Measurements from ENCODE around the gene C1orf35. TPM values are rescaled to one million over a fixed set of nuclear protein-coding genes. Genes with fewer than 3 reads are reported as not detected.

C1orf35 gene
- total and polyA plus RNA-seq, 9 of the 15 experiments (the other 6 are each of a cell fraction or from before 2014, with no cell fraction given), result 3.2 to 48.7 (median 12.5) TPM

DNA sequence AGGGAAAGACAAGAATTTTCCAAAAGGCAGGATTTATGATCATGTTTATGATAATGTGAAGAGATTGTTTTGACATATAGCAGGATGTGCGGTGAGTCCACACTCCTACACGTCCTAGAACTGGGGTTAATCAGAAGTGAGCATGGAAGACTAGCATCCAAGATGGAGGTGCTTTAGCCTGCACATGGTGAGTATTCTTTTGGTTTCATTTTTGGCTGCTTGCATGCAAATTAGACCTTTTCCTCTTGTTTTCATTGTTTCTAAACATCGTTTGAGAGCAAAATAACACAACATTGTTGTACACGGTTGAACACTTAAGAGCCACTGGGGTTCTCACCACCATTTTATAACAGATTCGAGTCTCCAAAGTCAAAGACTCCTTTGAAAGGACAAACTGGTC, 22.1 kb upstream of the C1orf35 start (continued):
- TF ChIP-seq GATAD2B (IDR thresholded peaks at IDR 0.05; ENCODE audit: borderline replicate concordance) (no peak), NR2C1 (IDR thresholded peaks at IDR 0.05) (no peak), NR2C1 (tag; IDR thresholded peaks at IDR 0.05) (0 out of 2 replicates have a peak, but pooled peaks have one; percentile 54), CBX1 (IDR thresholded peaks at IDR 0.05; ENCODE audit: low read depth) (no peak), ZSCAN29 (IDR thresholded peaks at IDR 0.05) (no peak), FOXK2 (conservative IDR thresholded peaks at IDR 0.05 in 1 of 2, IDR thresholded peaks at IDR 0.05 in 1 of 2; ENCODE audit: low read depth in 2 of 2) (no peak), SRSF3 (IDR thresholded peaks at IDR 0.05; ENCODE audit: insufficient read depth, low read length) (no peak), ZNF766 (CRISPR knock-in tag; conservative IDR thresholded peaks at IDR 0.05) (peak; percentile 66; the same call in 1 of the 2 replicates), PHTF2 (CRISPR knock-in tag; IDR thresholded peaks at IDR 0.05) (no peak), XRCC4 (IDR thresholded peaks at IDR 0.05; ENCODE audit: extremely low read depth, insufficient read depth, insufficient read length) (no peak), NCOR1 (IDR thresholded peaks at IDR 0.05) (no peak), SNRNP70 (optimal IDR thresholded peaks at IDR 0.05; ENCODE audit: low read depth, low read length) (no peak), NCOA6 (IDR thresholded peaks at IDR 0.05) (no peak), CAMTA2 (CRISPR knock-in tag; conservative IDR thresholded peaks at IDR 0.05) (no peak), PTTG1 (tag; IDR thresholded peaks at IDR 0.05; ENCODE audit: low read depth) (peak; percentile 88)
- TF ChIP-seq, protein P1, sequence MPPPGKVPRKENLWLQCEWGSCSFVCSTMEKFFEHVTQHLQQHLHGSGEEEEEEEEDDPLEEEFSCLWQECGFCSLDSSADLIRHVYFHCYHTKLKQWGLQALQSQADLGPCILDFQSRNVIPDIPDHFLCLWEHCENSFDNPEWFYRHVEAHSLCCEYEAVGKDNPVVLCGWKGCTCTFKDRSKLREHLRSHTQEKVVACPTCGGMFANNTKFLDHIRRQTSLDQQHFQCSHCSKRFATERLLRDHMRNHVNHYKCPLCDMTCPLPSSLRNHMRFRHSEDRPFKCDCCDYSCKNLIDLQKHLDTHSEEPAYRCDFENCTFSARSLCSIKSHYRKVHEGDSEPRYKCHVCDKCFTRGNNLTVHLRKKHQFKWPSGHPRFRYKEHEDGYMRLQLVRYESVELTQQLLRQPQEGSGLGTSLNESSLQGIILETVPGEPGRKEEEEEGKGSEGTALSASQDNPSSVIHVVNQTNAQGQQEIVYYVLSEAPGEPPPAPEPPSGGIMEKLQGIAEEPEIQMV (tag; conservative IDR thresholded peaks at IDR 0.05; ENCODE audit: low read depth), result 0 out of 2 replicates have a peak, but pooled peaks have one; percentile 43
- TF ChIP-seq, protein P2, sequence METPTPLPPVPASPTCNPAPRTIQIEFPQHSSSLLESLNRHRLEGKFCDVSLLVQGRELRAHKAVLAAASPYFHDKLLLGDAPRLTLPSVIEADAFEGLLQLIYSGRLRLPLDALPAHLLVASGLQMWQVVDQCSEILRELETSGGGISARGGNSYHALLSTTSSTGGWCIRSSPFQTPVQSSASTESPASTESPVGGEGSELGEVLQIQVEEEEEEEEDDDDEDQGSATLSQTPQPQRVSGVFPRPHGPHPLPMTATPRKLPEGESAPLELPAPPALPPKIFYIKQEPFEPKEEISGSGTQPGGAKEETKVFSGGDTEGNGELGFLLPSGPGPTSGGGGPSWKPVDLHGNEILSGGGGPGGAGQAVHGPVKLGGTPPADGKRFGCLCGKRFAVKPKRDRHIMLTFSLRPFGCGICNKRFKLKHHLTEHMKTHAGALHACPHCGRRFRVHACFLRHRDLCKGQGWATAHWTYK (CRISPR knock-in tag; IDR thresholded peaks at IDR 0.05), result peak; percentile 62; the same call in 1 of the 2 replicates
- TF ChIP-seq, protein P3, sequence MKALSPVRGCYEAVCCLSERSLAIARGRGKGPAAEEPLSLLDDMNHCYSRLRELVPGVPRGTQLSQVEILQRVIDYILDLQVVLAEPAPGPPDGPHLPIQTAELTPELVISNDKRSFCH (CRISPR knock-in tag; IDR thresholded peaks at IDR 0.05), result no peak
- TF ChIP-seq, protein P3 (tag; IDR thresholded peaks at IDR 0.05), result peak; percentile 62; the same call in 1 of the 2 replicates
- TF ChIP-seq, protein P4, sequence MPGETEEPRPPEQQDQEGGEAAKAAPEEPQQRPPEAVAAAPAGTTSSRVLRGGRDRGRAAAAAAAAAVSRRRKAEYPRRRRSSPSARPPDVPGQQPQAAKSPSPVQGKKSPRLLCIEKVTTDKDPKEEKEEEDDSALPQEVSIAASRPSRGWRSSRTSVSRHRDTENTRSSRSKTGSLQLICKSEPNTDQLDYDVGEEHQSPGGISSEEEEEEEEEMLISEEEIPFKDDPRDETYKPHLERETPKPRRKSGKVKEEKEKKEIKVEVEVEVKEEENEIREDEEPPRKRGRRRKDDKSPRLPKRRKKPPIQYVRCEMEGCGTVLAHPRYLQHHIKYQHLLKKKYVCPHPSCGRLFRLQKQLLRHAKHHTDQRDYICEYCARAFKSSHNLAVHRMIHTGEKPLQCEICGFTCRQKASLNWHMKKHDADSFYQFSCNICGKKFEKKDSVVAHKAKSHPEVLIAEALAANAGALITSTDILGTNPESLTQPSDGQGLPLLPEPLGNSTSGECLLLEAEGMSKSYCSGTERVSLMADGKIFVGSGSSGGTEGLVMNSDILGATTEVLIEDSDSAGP (CRISPR knock-in tag; IDR thresholded peaks at IDR 0.05), result no peak
- TF ChIP-seq, protein P5, sequence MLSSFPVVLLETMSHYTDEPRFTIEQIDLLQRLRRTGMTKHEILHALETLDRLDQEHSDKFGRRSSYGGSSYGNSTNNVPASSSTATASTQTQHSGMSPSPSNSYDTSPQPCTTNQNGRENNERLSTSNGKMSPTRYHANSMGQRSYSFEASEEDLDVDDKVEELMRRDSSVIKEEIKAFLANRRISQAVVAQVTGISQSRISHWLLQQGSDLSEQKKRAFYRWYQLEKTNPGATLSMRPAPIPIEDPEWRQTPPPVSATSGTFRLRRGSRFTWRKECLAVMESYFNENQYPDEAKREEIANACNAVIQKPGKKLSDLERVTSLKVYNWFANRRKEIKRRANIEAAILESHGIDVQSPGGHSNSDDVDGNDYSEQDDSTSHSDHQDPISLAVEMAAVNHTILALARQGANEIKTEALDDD (IDR thresholded peaks at IDR 0.05), result no peak
- TF ChIP-seq, protein P6, sequence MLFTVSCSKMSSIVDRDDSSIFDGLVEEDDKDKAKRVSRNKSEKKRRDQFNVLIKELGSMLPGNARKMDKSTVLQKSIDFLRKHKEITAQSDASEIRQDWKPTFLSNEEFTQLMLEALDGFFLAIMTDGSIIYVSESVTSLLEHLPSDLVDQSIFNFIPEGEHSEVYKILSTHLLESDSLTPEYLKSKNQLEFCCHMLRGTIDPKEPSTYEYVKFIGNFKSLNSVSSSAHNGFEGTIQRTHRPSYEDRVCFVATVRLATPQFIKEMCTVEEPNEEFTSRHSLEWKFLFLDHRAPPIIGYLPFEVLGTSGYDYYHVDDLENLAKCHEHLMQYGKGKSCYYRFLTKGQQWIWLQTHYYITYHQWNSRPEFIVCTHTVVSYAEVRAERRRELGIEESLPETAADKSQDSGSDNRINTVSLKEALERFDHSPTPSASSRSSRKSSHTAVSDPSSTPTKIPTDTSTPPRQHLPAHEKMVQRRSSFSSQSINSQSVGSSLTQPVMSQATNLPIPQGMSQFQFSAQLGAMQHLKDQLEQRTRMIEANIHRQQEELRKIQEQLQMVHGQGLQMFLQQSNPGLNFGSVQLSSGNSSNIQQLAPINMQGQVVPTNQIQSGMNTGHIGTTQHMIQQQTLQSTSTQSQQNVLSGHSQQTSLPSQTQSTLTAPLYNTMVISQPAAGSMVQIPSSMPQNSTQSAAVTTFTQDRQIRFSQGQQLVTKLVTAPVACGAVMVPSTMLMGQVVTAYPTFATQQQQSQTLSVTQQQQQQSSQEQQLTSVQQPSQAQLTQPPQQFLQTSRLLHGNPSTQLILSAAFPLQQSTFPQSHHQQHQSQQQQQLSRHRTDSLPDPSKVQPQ (CRISPR knock-in tag; IDR thresholded peaks at IDR 0.05; ENCODE audit: borderline replicate concordance), result no peak
